HG03139 (cell line): ENCODE results near the gene SCGB3A2.

Experiments used
- ATAC-seq: cut with Tn5 transposase; IDR thresholded peaks from one replicate; pipeline ENCODE4 v1.9.1; 2021; ENCODE audit not compliant: unreplicated experiment

The SCGB3A2 gene, protein sequence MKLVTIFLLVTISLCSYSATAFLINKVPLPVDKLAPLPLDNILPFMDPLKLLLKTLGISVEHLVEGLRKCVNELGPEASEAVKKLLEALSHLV

DNA sequence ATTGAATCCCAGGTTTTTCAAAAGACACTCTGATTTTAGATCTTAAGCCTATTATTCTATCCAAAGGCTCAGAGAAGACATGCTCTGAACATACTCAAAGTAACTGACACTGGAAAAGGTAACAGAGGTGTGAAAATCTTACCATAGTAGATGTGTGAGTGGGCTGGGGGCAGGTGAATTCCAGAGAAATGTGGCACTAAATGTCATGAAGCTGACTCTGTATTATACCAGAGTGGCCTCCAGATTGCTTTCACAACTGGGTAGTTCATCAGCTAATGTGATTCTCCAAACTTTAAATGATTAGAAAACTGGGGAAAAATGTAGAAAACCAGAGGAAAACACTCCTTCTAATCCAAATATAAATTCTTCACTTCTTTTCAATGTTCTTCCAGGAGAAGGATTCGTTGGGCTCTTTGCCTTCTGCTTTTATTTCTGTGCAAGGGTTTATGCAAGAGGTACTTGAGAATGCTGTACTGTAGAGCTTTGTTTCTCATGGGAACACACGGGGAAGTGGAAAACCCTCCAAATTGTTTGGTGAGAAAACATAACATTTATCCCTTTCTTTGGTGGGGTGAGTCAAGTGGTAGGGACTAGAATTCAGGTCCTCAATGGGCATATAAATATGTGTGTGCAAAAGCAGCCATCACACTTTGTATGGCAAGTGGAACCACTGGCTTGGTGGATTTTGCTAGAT, at the start of gene SCGB3A2:
TSS of gene SCGB3A2 (plus strand) at position 646 of the 694 bp plus-strand sequence. CDS start 93 bp downstream, outside the sequence.
- no peak for ATAC-seq

DNA sequence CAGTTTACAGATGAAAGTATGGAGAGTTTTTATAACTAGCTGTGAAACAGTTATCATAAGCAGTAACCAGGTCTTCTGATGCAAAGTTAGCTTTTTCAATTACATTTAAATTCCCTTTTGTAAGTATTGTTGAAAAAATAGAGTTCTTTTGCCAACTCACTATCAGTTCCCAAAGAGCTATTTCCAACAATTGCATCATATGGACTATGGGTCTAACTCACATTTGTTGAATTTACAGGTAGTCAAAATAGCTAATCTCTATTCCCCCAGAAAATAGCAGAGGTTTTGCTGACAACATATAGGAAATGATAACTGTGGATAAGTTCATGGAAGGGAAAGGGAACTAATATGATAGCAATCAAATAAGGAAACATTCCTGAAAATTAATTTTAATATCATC, 48.5 kb upstream of the SCGB3A2 start:
- no peak for ATAC-seq

DNA sequence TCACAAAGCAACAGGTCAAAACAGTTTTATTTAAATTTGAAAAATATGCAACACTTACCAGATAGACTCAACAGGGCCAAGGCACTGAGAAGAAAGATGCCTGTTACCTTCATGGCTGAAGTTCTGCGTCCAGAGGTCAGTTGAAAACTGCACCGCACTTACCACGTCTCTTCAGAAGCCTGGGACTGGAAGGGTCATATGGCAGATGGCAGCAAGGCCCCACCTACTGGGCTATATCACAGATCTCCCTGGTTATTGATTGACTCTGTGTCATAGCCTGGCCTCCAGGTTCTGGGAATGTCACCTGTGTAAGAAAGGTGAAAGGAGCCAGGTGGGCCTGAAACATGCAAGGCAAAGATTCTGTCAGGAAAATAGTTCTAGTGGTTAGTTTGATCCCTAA, 47.0 kb upstream of the SCGB3A2 start, which contains the start of gene SPINK1:
TSS of gene SPINK1 (minus strand) at position 207 of the 400 bp plus-strand sequence. CDS start at position 113, 94 bp downstream.
- no peak for ATAC-seq

DNA sequence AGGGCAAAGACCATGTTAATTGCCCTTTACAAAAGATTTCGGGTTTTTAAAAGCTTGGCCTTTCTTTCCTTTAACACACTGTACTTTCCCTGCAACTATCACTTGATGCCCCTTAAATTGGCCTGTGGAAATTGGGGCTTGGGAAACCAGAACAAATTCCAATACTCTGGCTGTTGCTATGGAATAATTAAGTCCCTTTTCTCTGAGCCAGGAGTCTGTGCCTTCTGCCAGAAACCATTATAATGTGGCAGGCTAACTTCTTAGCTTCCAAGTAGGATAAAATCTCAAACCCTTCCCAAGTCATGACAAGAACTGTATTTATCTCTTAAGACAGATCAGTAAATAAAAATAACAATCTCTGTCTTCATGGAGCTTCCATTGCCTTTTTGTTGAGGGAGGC, 46.0 kb upstream of the SCGB3A2 start:
- ATAC-seq: no peak

DNA sequence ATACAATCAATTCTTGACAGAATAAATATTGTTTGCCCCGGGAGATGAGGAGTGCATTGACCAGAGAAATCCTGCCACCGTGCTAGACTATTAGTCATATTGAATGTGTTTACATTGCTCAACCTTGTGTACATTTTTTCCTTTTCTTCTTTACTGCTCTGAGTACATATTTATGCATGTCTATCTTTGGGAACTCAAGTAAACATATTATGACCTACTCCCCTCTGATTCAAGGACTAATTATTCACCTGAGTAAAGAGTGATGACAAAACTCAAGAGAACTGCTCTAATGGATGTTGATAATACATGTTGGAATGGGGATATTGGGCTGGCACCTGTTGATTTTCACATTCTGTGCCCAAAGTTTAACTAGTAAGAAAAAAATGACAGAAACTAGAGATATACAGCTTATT, 43.1 kb upstream of the SCGB3A2 start:
- no peak for ATAC-seq

DNA sequence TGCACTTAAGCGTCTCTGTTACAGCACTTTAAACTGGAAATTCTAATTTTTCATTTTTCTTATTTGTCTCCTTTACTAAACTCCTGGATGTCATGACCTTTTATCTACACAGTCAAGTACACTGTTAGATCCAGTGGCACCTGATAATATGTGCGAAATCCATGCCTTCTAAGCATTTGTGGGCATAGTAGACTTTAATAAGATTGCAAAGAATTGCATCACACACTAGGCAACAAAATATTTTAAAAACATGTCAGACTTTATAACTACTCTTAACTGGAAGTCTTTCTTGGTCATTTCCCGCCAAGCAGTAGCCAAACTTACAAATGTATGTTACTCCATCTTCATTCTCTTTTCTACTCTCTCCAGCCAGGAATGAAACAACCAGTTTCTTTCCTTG, 42.1 kb upstream of the SCGB3A2 start:
- ATAC-seq: no peak

DNA sequence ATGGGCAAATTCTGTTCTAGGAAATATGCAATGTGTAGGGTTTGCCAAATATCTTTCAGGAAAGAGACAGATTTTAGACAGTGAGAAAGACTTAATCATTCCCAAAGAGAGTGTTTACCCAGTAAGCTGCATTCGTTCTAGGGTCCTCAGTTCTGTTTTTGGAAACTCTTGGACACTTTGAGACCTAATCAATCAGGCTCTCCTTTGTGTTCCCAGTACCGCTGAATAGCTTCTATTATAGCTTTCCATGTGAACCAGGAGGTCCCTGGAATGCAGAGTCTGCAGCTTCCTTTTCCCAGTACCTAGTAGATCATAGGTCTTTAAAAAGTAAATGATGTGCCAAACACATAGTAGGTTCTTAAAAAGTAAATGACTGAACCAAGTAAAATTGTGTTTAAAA, 35.6 kb upstream of the SCGB3A2 start:
- ATAC-seq: no peak

DNA sequence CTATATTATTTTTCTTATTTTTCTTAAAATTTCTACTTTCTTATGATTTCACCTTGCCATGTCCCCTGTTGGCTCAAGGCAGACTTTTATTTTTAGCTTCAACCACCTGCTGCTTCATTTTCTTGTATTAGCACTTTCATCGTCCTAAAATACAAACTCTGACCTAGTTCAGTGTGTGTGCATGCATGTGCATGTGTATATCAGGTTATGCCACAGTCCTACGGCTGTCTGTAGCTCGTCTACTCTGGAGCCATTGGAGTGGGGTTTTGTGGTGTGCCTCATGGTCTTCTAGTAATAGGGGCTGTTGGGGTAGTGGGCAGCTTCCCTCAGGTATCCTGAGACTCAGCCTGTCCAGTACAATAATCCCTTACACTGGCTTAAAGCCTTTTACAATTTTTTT, 33.7 kb upstream of the SCGB3A2 start:
- no peak for ATAC-seq

DNA sequence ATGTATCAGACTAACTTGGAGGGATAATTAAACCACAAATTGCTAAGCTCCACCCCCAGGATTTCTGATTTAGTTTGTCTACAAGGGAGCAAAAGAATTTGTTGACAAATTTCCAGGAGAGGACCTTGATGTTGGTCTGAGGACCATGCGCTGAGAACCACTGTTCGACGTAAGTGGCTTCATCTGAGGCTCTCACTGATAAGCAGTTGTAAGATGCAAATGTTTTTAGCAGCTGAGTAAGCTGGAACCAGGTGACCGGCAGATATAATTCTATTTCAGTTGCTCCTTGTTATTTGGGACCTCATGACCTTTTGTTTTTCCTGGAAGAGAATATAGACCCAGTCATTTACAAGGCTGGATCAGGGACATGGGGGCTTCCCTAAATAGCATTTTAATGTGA, 32.9 kb upstream of the SCGB3A2 start:
- no peak for ATAC-seq

DNA sequence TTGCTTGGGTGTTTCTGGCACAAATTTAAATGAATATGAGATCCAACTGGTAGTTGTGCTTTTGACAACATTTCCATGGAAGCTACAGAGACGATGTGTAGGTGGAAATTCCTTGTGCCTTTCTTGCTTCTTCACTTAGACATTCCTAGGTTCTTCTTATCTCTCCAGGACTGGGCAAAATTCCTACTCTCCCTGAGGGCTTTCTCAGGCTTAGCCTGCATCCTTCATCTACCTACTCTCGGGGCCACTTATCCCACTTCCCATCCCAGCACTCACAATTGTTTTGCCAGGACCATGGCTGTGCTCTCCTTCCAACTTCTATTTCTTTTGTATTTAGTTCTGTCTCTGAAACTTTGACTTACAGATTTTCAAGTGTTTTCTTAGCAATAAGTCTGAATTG, 29.3 kb upstream of the SCGB3A2 start:
- no peak for ATAC-seq

DNA sequence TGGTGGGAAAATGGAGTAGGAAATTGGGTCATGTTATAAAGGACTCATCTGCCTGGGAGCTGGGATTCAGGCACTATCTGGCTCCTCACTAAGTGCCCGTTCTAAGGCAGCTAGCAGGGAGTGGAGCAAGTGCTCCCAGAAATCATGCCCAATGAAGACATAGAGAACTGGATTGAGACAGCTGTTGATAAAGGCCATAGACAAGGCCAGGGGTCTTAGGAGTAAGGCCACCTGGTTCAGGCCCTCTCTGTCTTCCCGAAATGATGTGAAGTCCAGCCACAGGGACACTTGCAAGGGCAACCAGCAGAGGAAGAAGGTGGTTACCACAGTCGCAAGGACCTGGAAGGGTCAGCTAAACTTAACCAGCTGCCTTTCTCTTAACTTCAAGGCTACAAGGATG, 26.9 kb upstream of the SCGB3A2 start:
- no peak for ATAC-seq

DNA sequence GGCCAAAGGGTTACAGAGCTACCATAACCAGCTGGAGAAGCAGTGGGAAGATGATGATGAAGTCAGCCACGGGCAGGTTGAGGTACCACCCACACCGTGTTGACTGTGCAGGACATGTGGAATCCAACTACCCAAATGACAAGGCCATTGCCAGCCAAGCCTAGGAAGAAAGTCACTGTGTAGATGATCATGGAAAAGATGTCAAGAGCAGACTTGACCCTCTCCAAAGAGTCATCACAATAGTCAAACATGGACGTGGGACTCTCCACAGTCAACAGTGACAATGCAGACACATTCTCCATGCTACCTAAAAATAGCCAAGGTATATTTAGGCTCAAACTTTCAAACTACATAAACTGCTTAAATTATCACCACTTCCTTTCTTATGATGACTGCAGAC, 26.1 kb upstream of the SCGB3A2 start:
- ATAC-seq: no peak

DNA sequence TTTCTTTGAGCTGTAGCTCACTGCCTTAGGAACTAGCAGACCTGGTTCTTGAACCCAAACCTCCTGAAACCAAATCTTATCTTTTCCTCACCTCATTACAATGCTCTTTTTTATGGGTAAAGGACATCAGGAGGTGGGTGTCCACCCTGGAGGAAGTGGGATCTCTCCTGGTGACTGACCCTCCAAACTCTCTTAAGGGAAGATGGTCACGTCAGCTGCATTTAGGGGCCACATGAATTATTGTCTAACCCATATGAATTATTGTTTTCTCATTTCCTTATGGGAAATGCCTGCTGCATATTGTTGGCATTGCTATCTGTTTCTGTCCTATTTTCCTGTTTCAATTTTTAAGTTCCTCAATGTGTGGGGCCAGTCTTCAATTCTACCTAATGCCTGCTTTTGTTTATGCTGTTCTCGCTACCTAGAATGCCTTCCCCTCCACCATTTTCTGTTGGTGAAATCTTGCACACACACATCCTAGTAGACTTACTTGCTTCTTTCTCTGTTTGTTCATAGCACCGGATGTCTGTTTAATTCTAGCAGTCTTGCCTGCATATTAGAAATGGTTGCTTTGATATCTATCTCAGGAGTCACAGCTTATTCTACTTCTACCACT, 25.0 kb upstream of the SCGB3A2 start:
- ATAC-seq: no peak

DNA sequence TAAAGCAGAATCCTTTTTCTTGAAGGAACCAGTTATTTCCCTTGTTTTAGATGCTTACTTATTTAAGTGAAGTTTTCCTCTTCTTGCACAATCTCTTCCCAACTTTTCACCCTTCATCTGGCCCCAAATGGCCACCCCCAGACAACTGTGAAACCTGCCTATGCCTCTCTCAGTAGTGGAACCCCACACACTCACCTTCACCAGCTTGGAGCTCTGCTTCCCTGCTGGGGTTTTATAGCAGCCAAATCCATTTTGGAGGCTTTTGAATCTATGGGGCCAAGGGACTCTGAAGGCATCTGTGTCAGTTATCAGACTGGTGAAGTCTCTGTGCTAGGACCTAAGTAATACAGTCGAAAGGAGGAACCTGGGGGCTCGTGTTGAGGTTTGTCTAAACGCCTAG, 24.2 kb upstream of the SCGB3A2 start:
- ATAC-seq: no peak

DNA sequence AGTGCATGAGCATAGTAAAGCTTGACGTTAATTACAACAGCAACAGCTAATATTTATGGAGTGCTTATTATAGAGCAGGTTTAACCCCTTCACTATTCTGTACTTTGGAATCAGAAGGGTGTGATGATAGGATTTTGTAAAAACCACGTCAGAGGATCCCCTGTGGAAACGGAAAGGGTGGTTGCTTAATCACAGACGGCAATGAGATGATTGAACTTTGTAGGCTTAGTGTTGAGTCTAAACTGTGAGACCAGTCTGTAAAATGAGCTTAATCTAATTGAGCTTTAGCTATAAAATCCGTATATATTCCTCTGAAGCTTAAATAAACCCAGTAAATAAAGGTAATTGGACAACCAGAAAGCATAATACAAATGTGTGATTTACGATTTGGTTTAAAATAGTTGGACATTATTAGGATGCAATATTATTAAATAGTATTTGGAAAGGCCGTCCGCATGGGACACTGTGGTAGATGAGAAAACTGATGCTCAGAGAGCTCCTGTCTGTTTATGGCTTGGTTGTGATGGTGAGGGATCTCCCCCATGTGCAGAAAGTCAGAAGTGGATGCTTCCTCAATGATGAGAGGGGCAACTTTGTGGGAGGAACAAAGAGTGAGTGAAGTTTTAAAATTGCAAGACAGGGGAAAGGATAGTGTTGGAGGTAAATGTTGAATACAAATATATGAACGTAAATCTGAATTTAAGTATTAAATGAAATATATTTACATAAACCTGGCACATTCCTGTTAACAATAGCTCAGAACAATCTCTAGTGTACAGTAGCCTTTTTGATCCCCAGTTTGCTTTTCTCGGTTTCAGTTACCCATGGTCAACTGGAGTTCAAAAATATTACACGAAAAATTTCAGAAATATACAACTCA, 23.4 kb upstream of the SCGB3A2 start:
- ATAC-seq: no peak

DNA sequence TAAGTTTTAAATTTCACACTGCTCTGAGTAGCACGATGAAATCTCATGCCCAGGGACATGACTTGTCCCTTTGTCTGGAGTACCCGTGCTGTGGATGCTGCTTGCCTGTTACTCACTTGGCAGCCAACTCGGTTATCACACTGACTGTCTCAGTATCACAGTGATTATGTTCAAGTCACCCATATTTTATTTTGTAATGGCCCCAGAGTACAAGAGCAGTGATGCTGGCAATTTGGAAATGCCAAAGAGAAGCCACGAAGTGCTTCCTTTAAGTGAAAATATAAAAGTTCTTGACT, 22.8 kb upstream of the SCGB3A2 start:
- ATAC-seq: no peak

DNA sequence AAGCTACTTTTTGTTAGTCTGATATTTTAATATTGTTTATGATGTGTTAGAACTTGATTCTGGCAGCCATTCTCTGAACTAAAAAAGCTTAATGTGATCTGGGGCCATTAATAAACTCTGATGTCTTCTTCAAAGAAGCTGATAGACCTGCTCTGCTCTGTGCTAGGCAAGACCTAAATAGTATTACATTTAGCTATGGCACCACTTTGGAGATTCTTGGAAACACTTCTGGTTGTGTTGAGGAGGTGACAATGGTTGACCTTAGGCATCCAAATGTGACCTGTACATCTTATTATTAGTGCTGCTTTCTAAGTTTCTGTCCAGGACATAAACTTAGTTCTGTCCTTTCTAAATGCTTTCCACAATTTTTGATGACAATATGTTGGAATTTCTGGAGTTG, 21.7 kb upstream of the SCGB3A2 start:
- no peak for ATAC-seq

DNA sequence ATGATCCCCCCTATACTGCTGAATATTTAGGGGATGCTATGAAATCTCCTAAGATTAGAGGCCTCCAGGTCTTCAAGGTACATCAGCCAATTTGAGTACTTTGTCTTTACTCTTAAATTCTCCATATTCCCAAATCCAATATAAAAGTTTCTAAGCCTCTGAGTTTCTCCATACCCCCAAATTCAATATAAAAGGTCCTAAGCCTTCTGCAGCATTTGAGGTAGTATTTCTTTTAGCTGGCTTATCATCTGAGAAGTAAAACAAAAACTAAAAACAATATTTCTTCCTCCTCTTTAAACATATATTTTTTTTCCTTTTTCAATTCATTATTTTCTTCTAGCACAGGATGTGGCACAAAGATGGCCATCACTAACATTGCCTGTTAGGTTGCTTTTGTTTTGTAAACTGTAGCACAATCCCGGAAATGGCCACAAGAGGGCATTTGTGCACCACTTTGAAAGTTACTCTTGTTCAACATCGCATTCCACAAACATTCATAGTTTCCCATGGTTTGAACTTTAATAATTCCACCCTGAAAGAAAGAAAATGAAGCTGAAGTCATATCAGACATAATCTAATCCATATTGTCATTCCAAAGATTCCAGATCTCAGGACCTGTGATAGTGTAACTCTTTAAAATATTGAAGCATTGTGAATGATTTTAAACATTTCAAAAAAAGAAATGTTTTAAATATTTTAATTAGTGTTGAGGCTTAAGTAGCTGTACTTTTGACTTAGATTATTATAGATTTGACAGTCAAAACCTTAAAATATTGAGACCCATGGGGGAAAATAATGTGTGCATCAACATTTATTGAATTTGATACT, 21.0 kb upstream of the SCGB3A2 start:
- peak; percentile 76 for ATAC-seq

DNA sequence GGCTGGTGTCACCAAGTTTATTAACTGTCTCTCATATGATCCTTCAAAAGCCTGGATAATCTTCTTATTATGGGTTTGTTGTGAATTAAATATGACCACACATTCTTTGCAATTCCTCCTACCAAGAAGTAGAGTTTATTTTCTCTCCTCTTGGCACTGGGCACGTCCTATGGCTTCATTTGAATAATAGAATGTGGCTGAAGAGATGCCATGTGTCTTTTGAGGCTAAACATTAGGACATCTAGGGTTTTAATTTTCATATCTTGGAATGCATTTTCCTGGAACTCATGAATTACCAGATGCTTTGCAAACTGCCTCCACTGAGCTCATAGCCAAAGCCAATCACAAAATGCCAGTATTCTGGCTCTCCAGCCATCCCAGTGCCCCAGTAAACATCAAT, 19.9 kb upstream of the SCGB3A2 start:
- ATAC-seq: no peak

DNA sequence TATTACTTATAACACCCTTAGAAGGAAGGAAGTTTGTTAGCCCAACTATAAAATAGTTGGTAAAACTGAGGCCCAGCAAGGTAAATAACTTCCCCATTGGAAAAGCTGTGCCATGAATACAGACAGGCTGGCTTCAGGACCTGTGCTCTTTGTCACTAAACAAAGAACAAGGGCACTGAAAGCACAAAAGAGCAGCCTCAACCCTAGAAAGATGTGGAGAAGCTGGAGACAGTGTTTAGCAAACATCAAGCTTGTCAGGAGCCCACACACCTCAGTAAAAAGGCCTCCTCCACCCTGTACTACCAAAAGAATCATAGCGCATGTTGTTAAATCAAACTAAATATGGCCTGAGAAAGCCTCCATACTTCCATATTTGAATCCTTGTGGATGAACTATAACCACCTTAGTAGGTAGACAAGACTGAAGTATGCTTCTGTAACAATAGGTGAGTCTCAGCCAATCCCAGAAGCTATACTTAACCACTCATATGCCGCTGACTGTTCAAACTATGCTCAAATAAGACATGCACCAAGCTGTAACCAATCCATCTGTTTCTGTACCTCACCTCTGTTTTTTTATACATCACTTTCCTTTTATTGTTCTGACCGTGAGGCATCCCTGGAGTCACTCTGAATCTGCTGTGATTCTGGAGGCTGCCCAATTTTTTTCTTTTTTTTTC, 18.4 kb upstream of the SCGB3A2 start:
- ATAC-seq: no peak
